ENCODE measurements around the gene CDH4. TPM values are rescaled to one million over a fixed set of nuclear protein-coding genes. Genes with fewer than 3 reads are reported as not detected.

CDH4 gene
- total and polyA plus RNA-seq, 2 of the 8 experiments (the other 6 are each of a cell fraction or from before 2014, with no cell fraction given): 4.3 to 7.9 TPM

GRCh38 chr20:61234224-61234890, 17.7 kb upstream of the CDH4 start:
- H4K20me1 ChIP-seq (replicated peaks in 1 of 2; ENCODE audit: control insufficient read depth in 1 of 2, insufficient read depth in 2 of 2, low read length in 2 of 2): no peaks in the 10 kb centered on the region
- H2BK20ac ChIP-seq (ENCODE audit: low read length): no peak overlapping the region
- ChIA-PET CTCF (ENCODE audit: partially characterized antibody) (no interaction called here), POLR2A (ENCODE audit: partially characterized antibody) (no interaction called here)
- no peak overlapping the region for H3K4ac ChIP-seq (replicated peaks; ENCODE audit: insufficient read length, low read depth, low read length)
- no peak overlapping the region for H4K8ac ChIP-seq (ENCODE audit: extremely low read depth, insufficient read depth, low read length)
- no peak overlapping the region for H3K4me3 ChIP-seq (ENCODE audit: extremely low read depth in 1 of 4, insufficient read depth in 2 of 4, low read depth in 3 of 4, low read length in 4 of 4)
- H2BK120ac ChIP-seq (replicated peaks; ENCODE audit: low read depth, low read length): no peak overlapping the region
- H3K4me1 ChIP-seq (replicated peaks in 1 of 4; ENCODE audit: control insufficient read depth in 3 of 4, insufficient read depth in 4 of 4, low read length in 3 of 4): peaks cover 0 to 6% (median 1%) of the 10 kb centered on the region in 4 experiments; a peak in 3 of 7 replicates
- H3K27ac ChIP-seq (ENCODE audit: low read depth, low read length): no peak overlapping the region
- H4K5ac ChIP-seq (ENCODE audit: insufficient read length, low read depth, low read length): no peak overlapping the region
- H3K14ac ChIP-seq (ENCODE audit: insufficient read length): no peak overlapping the region
- H2AFZ ChIP-seq (ENCODE audit: low read length): no peak overlapping the region
- no peak overlapping the region for H2BK5ac ChIP-seq (ENCODE audit: low read depth, low read length)
- peaks cover 2% of the 10 kb centered on the region; the same call in 1 of the 2 replicates for H3K79me1 ChIP-seq (ENCODE audit: low read depth, low read length)
- H3K27me3 ChIP-seq (replicated peaks in 1 of 4; ENCODE audit: control insufficient read depth in 3 of 4, extremely low read depth in 1 of 4, insufficient read depth in 3 of 4, low read length in 3 of 4): peaks cover 0 to 16% (median 6%) of the 10 kb centered on the region in 4 experiments; a peak in 4 of 7 replicates
- no peak overlapping the region for H3K9ac ChIP-seq (replicated peaks in 1 of 4; ENCODE audit: extremely low read depth in 1 of 4, low read depth in 3 of 4, low read length in 3 of 4)
- no peak overlapping the region; the same call in 1 of the 2 replicates for H2BK15ac ChIP-seq (ENCODE audit: low read length)
- no peak overlapping the region for H3K23ac ChIP-seq (ENCODE audit: insufficient read length)
- H3K79me2 ChIP-seq (ENCODE audit: control insufficient read depth in 1 of 2, insufficient read depth in 2 of 2, low read length in 2 of 2): no peaks in the 10 kb centered on the region
- no peak for DNase-seq (ENCODE audit: low read depth in 1 of 2, low spot score in 2 of 2)
- WGBS, 2 experiments (ENCODE audit: extremely low coverage in 1 of 2, insufficient coverage in 1 of 2, insufficient read length in 1 of 2, insufficient replicate concordance in 2 of 2, low coverage in 1 of 2, low lambda C conversion rate in 2 of 2, missing lambda C conversion rate in 1 of 2): 86% methylated on average over 11 of the region's 11 CpGs; no CpG with 5 or more reads in 1 of the 2 experiments
- no peak overlapping the region for H3K4me2 ChIP-seq (ENCODE audit: insufficient read depth in 1 of 2, low read depth in 2 of 2, low read length in 2 of 2)
- peaks cover 0 to 3% of the 10 kb centered on the region in 2 experiments; a peak in 1 of 4 replicates for H3K9me3 ChIP-seq (ENCODE audit: insufficient read depth in 2 of 2, low read depth in 1 of 2, low read length in 1 of 2)
- H3K36me3 ChIP-seq (ENCODE audit: control insufficient read depth in 2 of 4, insufficient read depth in 4 of 4, low read length in 3 of 4): no peaks in the 10 kb centered on the region
- H3K23me2 ChIP-seq (ENCODE audit: low read depth, low read length): no peaks in the 10 kb centered on the region
- no peak overlapping the region for H3K18ac ChIP-seq (ENCODE audit: extremely low read depth, low read length)
- no peak overlapping the region for H2BK12ac ChIP-seq (ENCODE audit: low read depth, low read length)
- no peak overlapping the region for H3K56ac ChIP-seq (replicated peaks; ENCODE audit: insufficient read length, low read depth, low read length)
- H2AK5ac ChIP-seq (ENCODE audit: low read depth, low read length): no peak overlapping the region
- no peak for FAIRE-seq
- H4K91ac ChIP-seq (replicated peaks; ENCODE audit: insufficient read length, low read length): no peak overlapping the region
- TF ChIP-seq KDM4A (IDR thresholded peaks at IDR 0.05; ENCODE audit: low read depth, low read length, severe bottlenecking): no peak
- no peak for TF ChIP-seq CHD2 (IDR thresholded peaks at IDR 0.05; ENCODE audit: low read length)
- TF ChIP-seq BACH1 (IDR thresholded peaks at IDR 0.05; ENCODE audit: low read length): no peak
- TF ChIP-seq TCF12 (IDR thresholded peaks at IDR 0.05; ENCODE audit: low read depth, low read length): no peak
- TF ChIP-seq RNF2 (IDR thresholded peaks at IDR 0.05; ENCODE audit: borderline replicate concordance, low read depth, low read length, missing control alignments, poor library complexity, severe bottlenecking): no peak
- no peak for TF ChIP-seq CBX5 (IDR thresholded peaks at IDR 0.05; ENCODE audit: low read depth, low read length)
- TF ChIP-seq SIX5 (IDR thresholded peaks at IDR 0.05; ENCODE audit: low read depth, low read length): no peak
- no peak for TF ChIP-seq CREB1 (IDR thresholded peaks at IDR 0.05)
- no peak for TF ChIP-seq GTF2F1 (IDR thresholded peaks at IDR 0.05; ENCODE audit: borderline replicate concordance, low read depth, low read length)
- no peak for TF ChIP-seq NANOG (IDR thresholded peaks at IDR 0.05; ENCODE audit: insufficient read depth, low read depth, low read length, poor library complexity, severe bottlenecking)
- no peak for TF ChIP-seq SP1 (IDR thresholded peaks at IDR 0.05; ENCODE audit: low read depth, low read length)
- TF ChIP-seq, protein P1, sequence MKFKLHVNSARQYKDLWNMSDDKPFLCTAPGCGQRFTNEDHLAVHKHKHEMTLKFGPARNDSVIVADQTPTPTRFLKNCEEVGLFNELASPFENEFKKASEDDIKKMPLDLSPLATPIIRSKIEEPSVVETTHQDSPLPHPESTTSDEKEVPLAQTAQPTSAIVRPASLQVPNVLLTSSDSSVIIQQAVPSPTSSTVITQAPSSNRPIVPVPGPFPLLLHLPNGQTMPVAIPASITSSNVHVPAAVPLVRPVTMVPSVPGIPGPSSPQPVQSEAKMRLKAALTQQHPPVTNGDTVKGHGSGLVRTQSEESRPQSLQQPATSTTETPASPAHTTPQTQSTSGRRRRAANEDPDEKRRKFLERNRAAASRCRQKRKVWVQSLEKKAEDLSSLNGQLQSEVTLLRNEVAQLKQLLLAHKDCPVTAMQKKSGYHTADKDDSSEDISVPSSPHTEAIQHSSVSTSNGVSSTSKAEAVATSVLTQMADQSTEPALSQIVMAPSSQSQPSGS (IDR thresholded peaks at IDR 0.05; ENCODE audit: low read length): no peak

All from H1 (cell line).